Lung (tissue), 16 donors: ENCODE results near the gene ELAC2. TPM values are rescaled to one million over a fixed set of nuclear protein-coding genes. Genes with fewer than 3 reads are reported as not detected.

Source experiments
- ATAC-seq: fragments of 200-7000 bp; cut with Tn5 transposase; one replicate; pipeline ENCODE4 v1.9.1; 2020; ENCODE audit warnings: moderate number of reproducible peaks; ENCODE audit not compliant: insufficient read depth, low FRiP score
- DNase-seq, 3 donors: peaks; one replicate each; pipeline ENCODE4 v3.0.0-alpha.2; 2013 to 2017
- H3K27ac ChIP-seq, 2 donors: one replicate each; pipeline ENCODE4 v1.5.1; 2013; ENCODE audit warnings: mild to moderate bottlenecking in 2 of 2, moderate library complexity in 2 of 2, control low read depth in 1 of 2, inconsistent platforms in 1 of 2, low read depth in 1 of 2, low read length in 1 of 2
- H3K27me3 ChIP-seq, 3 donors: one replicate each; pipeline ENCODE4 v1.5.1; 2013; ENCODE audit warnings: low read length in 2 of 3; ENCODE audit not compliant: control insufficient read depth in 3 of 3, insufficient read depth in 3 of 3
- H3K36me3 ChIP-seq, 4 donors: one replicate each; pipeline ENCODE4 v1.5.1; 2013; ENCODE audit warnings: low read length in 4 of 4, mild to moderate bottlenecking in 1 of 4, moderate library complexity in 1 of 4; ENCODE audit not compliant: control insufficient read depth in 4 of 4, insufficient read depth in 4 of 4
- H3K4me1 ChIP-seq, 5 donors: one replicate each; pipeline ENCODE4 v1.5.1; 2013; ENCODE audit warnings: low read length in 5 of 5, mild to moderate bottlenecking in 2 of 5, moderate library complexity in 1 of 5; ENCODE audit not compliant: control insufficient read depth in 5 of 5, insufficient read depth in 5 of 5
- H3K4me3 ChIP-seq: one replicate; pipeline ENCODE4 v1.5.1; 2013; ENCODE audit warnings: mild to moderate bottlenecking, control low read depth, moderate library complexity
- H3K9ac ChIP-seq, 2 donors: one replicate each; pipeline ENCODE4 v1.5.1; 2013; ENCODE audit warnings: low read length in 2 of 2, control low read depth in 1 of 2; ENCODE audit not compliant: insufficient read depth in 1 of 2
- H3K9me3 ChIP-seq, 4 donors: one replicate each; pipeline ENCODE4 v1.5.1; 2013; ENCODE audit warnings: low read length in 3 of 4, mild to moderate bottlenecking in 1 of 4, moderate library complexity in 1 of 4; ENCODE audit not compliant: control insufficient read depth in 4 of 4, insufficient read depth in 3 of 4
- WGBS, 2 donors: extraction: QIAGEN DNeasy Blood & Tissue Kit; methylation state at CpG; one replicate each; pipeline ENCODE4 v1.1.7; 2013; 5-methylcytosine and 5-hydroxymethylcytosine counted together
- long read RNA-seq, 5 donors: transcript quantifications; one replicate each; lab custom pipeline, GENCODE V29; 2026
- polyA plus RNA-seq, 2 donors: library from polyadenylated mRNA; stranded (reverse); fragments of 200-250 nt; gene quantifications; one replicate each; pipeline ENCODE4 v1.2.1, GENCODE V29; 2013
- total RNA-seq, 2 donors: library from RNA; depleted of rRNA in 1 of 2; stranded (reverse); fragments of >200 nt in 1 of 2; gene quantifications; one replicate each; pipeline ENCODE4 v1.2.1, GENCODE V29; 2014 to 2021
- TF ChIP-seq, protein P1 (sequence below): IDR thresholded peaks from 2 replicates; pipeline ENCODE4 v1.5.1; 2012; ENCODE audit warnings: mild to moderate bottlenecking; ENCODE audit errors: control extremely low read depth, extremely low read depth
- donor health status: control.
- donor health status: control.
- donor health status: Bipolar disorder and iron deficiency.
- donor health status: healthy.
- donor health status: DM: yes; HTN: yes; CAD: no.

ELAC2 gene, protein sequence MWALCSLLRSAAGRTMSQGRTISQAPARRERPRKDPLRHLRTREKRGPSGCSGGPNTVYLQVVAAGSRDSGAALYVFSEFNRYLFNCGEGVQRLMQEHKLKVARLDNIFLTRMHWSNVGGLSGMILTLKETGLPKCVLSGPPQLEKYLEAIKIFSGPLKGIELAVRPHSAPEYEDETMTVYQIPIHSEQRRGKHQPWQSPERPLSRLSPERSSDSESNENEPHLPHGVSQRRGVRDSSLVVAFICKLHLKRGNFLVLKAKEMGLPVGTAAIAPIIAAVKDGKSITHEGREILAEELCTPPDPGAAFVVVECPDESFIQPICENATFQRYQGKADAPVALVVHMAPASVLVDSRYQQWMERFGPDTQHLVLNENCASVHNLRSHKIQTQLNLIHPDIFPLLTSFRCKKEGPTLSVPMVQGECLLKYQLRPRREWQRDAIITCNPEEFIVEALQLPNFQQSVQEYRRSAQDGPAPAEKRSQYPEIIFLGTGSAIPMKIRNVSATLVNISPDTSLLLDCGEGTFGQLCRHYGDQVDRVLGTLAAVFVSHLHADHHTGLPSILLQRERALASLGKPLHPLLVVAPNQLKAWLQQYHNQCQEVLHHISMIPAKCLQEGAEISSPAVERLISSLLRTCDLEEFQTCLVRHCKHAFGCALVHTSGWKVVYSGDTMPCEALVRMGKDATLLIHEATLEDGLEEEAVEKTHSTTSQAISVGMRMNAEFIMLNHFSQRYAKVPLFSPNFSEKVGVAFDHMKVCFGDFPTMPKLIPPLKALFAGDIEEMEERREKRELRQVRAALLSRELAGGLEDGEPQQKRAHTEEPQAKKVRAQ
- total RNA-seq (10 to 100 TPM; 55.8 to 76.4 TPM), polyA plus RNA-seq (10 to 100 TPM; 24.1 to 35.3 TPM)
- long read RNA-seq, donor 1, partial matches to known transcripts: 10 of 12 reads
- long read RNA-seq, donor 1, other reads (novel, unspliced or antisense): 0 of 12 reads
- long read RNA-seq, donor 2, partial matches to known transcripts: 0 of 1 reads
- long read RNA-seq, donor 2, other reads (novel, unspliced or antisense): 0 of 1 reads
- long read RNA-seq, donor 3, partial matches to known transcripts: 5 of 5 reads
- long read RNA-seq, donor 3, other reads (novel, unspliced or antisense): 0 of 5 reads
- long read RNA-seq, donor 4: 0 reads
- long read RNA-seq, donor 5, partial matches to known transcripts: 38 of 42 reads
- long read RNA-seq, donor 5, other reads (novel, unspliced or antisense): 0 of 42 reads

DNA sequence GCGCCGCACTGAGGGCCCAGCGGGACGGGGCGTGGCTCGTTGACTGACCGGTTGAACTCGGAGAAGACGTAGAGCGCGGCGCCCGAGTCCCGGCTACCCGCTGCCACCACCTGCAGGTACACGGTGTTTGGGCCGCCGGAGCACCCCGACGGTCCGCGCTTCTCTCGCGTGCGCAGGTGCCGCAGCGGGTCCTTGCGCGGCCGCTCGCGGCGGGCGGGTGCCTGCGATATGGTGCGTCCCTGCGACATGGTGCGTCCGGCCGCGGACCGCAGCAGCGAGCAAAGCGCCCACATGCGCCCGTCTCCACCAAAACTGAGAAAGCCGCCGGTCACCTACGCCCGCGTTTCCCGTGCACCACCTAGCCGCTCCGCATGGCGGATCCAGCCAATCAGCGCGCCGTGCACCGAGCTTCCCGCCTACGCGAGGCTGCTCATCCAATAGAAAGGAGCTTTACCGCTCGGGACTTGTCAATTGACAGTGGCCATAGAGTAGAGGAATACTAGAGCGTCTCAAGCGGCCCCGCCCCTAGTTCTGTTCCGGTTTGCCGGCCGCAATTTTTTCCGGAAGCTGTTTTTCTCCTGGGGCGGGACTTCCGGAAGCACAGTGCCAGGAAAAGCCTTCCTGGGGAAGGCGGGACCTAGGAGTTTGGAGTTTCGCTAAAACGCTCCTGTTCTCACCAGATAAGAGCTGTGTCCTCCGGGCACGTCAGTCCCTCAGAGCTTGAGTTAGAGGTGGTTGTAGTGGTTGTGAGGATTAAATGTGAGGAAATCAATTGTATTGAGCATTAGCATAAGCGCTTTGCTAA is at the start of gene ELAC2:
TSS of gene ELAC2 (minus strand) at position 373 of the 805 bp plus-strand sequence. CDS start at position 293, 80 bp downstream.
- ATAC-seq: peak; percentile 100

DNA sequence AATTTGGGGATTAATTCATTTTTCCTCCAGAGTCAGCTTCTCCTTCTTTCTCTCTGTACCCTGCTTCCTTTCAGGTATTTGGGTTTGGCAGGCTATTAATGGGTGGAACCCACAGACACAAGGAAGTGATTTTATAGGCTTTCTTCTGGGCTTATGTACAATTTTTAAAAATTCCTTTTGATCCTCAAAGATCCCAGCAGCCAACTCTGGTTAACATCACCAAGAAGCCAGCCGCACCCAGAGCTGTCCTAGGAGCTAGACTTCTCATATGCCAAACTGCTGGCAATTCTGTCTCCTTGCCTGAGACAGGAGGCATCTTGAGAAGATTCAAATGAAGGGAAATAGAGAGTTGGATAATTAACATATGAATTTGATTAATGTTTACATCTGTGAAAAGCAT is 47.2 kb upstream of the ELAC2 start:
- Histone ChIP-seq H3K4me1 (no peaks in the 10 kb centered on the region), H3K27me3 (peaks cover 0 to 12% (median 3%) of the 10 kb centered on the region in 3 donors), H3K4me3 (no peak overlapping the region), H3K36me3 (no peaks in the 10 kb centered on the region), H3K9ac (no peak overlapping the region), H3K9me3 (peaks cover 0 to 6% (median 1%) of the 10 kb centered on the region in 4 donors), H3K27ac (no peak overlapping the region)
- TF ChIP-seq, protein P1, sequence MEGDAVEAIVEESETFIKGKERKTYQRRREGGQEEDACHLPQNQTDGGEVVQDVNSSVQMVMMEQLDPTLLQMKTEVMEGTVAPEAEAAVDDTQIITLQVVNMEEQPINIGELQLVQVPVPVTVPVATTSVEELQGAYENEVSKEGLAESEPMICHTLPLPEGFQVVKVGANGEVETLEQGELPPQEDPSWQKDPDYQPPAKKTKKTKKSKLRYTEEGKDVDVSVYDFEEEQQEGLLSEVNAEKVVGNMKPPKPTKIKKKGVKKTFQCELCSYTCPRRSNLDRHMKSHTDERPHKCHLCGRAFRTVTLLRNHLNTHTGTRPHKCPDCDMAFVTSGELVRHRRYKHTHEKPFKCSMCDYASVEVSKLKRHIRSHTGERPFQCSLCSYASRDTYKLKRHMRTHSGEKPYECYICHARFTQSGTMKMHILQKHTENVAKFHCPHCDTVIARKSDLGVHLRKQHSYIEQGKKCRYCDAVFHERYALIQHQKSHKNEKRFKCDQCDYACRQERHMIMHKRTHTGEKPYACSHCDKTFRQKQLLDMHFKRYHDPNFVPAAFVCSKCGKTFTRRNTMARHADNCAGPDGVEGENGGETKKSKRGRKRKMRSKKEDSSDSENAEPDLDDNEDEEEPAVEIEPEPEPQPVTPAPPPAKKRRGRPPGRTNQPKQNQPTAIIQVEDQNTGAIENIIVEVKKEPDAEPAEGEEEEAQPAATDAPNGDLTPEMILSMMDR: no peak
- DNase-seq (no peak), ATAC-seq (no peak)
- 86 to 91% methylated on average over 1 of the region's 1 CpG for WGBS, 2 donors

More for the DNA sequence above, at the start of gene ELAC2:
- H3K27me3 ChIP-seq: no peaks in the 10 kb centered on the region
- peak within 1 kb of the TSS; percentile 91 to 95 for H3K27ac ChIP-seq
- H3K36me3 ChIP-seq: peaks cover 13 to 28% (median 18%) of the 10 kb centered on the region in 4 donors
- no peaks in the 10 kb centered on the region for H3K9me3 ChIP-seq
- peak; percentile 98 to 99 (median 99) for DNase-seq
- TF ChIP-seq, protein P1: no peak
- peaks cover 0 to 13% (median 4%) of the 10 kb centered on the region in 5 donors for H3K4me1 ChIP-seq
- 0% methylated on average over 79 of the region's 79 CpGs for WGBS, 2 donors
- peak within 1 kb of the TSS; percentile 98 for H3K4me3 ChIP-seq
- peak within 1 kb of the TSS; percentile 60 to 71 for H3K9ac ChIP-seq

DNA sequence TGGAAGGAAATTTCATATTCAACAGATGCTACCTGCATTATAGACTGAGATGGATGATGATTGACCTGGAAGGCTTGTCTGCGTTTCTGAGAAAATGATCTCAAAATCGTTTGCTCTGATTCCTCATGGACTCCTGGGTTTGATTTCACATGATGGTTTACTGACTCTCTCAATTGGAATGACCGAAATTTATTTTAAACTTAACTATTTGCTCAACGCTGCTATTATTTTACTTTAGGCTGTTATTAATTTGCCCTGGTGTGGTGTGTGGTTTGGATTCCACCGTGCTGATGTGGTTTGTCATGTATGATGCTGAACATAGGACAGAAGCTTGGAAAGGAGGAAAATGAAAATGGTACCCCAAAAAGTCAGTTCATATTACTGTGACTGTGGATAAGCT is 37.3 kb upstream of the ELAC2 start:
- Histone ChIP-seq H3K4me1 (peaks cover 0 to 12% (median 0%) of the 10 kb centered on the region in 5 donors), H3K9me3 (peaks cover 0 to 2% (median 0%) of the 10 kb centered on the region in 4 donors), H3K27ac (no peak overlapping the region), H3K9ac (no peak overlapping the region), H3K36me3 (no peaks in the 10 kb centered on the region), H3K4me3 (no peak overlapping the region), H3K27me3 (peaks cover 0 to 25% (median 19%) of the 10 kb centered on the region in 3 donors)
- TF ChIP-seq, protein P1: no peak
- no peak for ATAC-seq
- 75 to 81% methylated on average over 5 of the region's 5 CpGs for WGBS, 2 donors
- no peak for DNase-seq
